ENCODE results near the gene CIAO3.

CIAO3 gene

GRCh38 chr16:775236-775796 is 34.5 kb upstream of the CIAO3 start:
- DNase-seq (ENCODE audit: low spot score), result no peak

DNA sequence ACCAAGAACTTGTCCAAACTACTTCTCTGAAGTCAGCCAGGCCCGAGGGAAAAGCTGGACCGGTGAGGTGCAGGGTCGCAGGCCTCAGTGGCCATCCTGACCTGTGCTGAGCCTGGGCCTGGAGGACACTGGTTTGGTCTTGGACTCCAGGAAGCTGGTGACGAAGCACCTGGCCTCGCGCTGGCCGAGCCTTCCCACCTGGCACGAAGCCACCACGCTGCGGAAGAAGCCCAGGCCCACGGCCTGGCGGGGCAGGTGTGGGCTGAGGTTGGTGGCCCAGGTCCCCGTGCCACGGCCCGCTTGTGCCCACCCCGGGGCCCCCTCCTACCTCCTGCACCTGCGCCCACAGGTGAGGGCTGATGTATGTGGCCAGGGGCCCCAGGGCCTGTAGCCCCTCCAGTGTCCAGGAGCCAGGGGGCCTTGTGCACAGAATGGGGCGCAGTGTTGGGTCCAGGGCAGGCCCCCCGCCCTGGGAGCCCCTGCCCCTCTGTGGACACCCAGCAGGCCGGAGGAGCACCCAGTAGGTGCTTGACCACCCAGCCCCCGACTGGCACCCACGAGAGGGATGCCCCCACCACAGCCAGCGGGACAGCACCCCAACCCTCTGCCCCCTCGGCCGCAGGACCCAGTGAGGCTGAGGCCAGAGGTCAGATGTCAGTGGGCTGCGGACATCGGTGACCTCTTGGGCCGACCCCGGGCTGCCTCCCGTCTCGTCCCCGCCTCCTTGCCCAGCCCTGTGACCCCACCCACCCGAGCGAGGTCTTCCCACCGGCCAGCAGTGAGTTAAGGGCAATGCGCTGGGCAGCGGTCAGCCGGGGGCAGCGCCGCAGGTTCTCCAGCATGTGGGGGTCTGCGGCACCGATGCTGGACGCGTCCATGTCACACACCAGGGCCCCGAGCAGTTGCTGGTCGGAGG is 33.5 kb upstream of the CIAO3 start:
- no peak for DNase-seq (ENCODE audit: low spot score)

GRCh38 chr16:772959-773358 is 32.2 kb upstream of the CIAO3 start:
- DNase-seq (ENCODE audit: low spot score), result no peak

GRCh38 chr16:770411-770810 is 29.6 kb upstream of the CIAO3 start:
- DNase-seq (ENCODE audit: low spot score), result no peak

GRCh38 chr16:769934-770333 is 29.1 kb upstream of the CIAO3 start:
- no peak for DNase-seq (ENCODE audit: low spot score)

GRCh38 chr16:769184-769784 is 28.5 kb upstream of the CIAO3 start:
- DNase-seq (ENCODE audit: low spot score), result no peak

DNA sequence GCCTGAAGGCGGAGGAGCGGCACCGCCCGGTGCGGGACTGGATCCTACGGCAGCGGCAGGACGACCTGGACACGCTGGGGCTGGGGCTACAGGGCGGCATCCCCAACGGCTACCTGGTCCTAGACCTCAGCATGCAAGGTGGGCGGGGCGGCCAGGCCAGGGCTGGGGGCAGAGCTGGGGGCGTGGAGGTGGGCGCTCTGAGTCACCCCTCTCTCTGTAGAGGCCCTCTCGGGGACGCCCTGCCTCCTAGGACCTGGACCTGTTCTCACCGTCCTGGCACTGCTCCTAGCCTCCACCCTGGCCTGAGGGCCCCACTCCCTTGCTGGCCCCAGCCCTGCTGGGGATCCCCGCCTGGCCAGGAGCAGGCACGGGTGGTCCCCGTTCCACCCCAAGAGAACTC is 27.6 kb upstream of the CIAO3 start:
- DNase-seq (ENCODE audit: low spot score), result no peak

- DNase-seq (ENCODE audit: low spot score), result no peak
Measured at GRCh38 chr16:767743-768235, 27.0 kb upstream of the CIAO3 start.

GRCh38 chr16:766820-767640 is 26.2 kb upstream of the CIAO3 start:
- DNase-seq (ENCODE audit: low spot score), result no peak

GRCh38 chr16:766008-766819 is 25.4 kb upstream of the CIAO3 start:
- DNase-seq (ENCODE audit: low spot score), result no peak

DNA sequence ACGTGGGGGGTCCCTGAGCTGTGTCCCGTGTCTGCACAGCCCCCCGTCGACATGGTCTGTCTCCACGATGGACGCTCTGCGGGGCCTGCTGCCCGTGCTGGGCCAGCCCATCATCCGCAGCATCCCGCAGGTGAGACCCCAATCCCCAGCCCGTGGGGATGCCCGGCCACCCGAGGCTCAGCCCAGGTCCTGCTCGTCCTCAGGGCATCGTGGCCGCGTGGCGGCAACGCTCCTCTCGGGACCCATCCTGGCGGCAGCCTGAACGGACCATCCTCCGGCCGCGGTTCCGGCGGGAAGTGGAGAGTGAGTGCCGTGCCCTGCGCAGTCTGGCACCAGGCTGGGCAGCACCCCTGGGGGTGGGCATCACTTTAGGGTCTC is 24.7 kb upstream of the CIAO3 start:
- DNase-seq (ENCODE audit: low spot score), result no peak

GRCh38 chr16:764848-765487 is 24.2 kb upstream of the CIAO3 start:
- DNase-seq (ENCODE audit: low spot score), result no peak

GRCh38 chr16:764184-764750 is 23.5 kb upstream of the CIAO3 start:
- DNase-seq (ENCODE audit: low spot score), result no peak

GRCh38 chr16:763369-764183 is 22.8 kb upstream of the CIAO3 start:
- DNase-seq (ENCODE audit: low spot score), result no peak

DNA sequence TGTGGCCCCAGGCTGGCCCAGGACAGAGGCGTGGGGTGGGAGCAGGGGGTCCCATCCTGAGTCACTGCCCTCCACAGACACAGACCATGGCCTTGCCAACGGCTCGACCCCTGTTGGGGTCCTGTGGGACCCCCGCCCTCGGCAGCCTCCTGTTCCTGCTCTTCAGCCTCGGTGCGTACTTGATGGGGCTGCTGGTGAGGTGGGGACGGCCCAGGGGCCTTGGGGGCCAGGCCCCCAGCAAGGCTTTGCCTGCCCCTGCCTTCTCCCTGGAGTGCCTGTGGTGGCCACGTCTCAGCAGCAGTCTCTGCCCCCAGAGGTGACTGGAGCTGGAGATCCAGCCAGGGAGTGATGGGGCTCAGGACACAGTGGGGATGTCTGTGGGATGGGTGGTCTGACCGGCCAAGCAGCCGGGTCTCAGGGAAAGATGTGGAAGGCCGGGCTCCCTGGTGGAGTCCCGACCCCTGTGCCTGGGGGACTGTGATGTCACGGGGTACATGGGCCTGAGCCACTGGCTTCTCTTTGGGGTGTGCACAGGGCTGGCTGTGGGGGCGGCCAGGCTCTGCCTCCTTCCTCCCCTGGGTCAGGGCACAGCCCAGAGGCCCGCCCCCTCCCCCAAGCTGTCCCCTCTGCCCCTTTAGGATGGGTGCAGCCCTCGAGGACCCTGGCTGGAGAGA is 21.9 kb upstream of the CIAO3 start:
- no peak for DNase-seq (ENCODE audit: low spot score)

DNA sequence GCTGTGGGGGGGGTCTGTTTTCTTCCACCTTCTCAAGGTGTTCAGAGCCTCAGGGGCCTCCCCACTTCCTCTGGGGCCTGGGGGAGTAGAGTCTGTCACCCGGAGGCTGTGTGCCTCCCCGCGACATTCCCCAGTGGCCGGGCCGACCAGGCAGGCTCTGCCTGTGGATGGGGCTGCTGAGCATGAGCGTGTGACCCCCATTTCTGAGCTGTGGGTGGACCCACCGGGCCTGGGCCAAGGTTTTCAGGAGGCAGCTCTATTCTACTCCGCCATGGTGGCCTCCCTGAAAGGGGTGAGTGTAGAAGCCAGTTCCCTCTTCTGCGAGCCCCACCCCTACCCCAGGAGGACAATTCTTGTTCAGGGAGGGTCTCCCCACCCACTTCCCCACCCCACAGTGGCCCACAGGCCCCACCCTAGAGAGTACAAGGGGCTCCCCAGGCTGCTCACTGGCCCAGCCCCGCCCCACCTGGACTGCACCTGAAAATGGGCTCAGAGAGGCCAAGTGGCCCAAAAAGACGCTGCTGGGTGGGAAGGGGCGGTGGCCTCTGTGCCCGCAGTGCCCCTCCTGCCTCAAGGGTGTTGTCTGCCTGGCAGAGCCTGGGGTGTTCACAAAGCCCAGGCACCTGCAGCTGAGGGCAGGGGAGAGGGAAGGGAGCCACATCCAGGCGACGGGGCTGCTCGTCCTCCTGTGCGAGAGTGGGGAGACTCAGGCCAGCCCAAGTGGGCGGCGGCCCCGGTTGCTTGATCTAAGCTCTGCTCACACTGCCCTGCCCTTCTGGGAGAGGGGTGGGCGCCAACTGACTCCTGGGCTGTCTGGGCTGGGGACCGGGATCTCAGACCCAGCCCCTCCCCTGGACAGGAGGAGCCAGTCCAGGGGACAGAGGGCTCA is 21.1 kb upstream of the CIAO3 start:
- DNase-seq (ENCODE audit: low spot score), result no peak

GRCh38 chr16:760545-761343 is 19.9 kb upstream of the CIAO3 start, which contains the start of gene MSLN:
MSLN (plus strand) TSS chr16:760734; CDS start chr16:762681, 1,947 bp downstream.
- DNase-seq (ENCODE audit: low spot score), result no peak
